ENCODE results near the gene CACNA1S.

CACNA1S gene

GRCh38 chr1:201104141-201104540, 8.1 kb downstream of the CACNA1S start:
- Histone ChIP-seq H3K4me3 (ENCODE audit: low read length) (no peak overlapping the region), H3K27ac (ENCODE audit: low read depth, low read length) (no peak overlapping the region), H3K27me3 (ENCODE audit: control insufficient read depth, low read length) (peaks cover 6% of the 10 kb centered on the region; the same call in 1 of the 2 replicates), H3K9me3 (ENCODE audit: control insufficient read depth, insufficient read depth, low read length) (no peaks in the 10 kb centered on the region), H3K4me1 (ENCODE audit: control insufficient read depth, low read length) (no peaks in the 10 kb centered on the region), H3K79me2 (ENCODE audit: control insufficient read depth, low read length) (no peaks in the 10 kb centered on the region), H3F3A (ENCODE audit: control insufficient read depth, insufficient read depth) (no peaks in the 10 kb centered on the region), H4K20me1 (ENCODE audit: control insufficient read depth, insufficient read depth, low read depth, low read length) (no peaks in the 10 kb centered on the region), H3K4me2 (ENCODE audit: low read length) (no peak overlapping the region), H3K36me3 (ENCODE audit: control insufficient read depth, low read length) (no peaks in the 10 kb centered on the region), H3K9me2 (replicated peaks; ENCODE audit: control insufficient read depth, low read length) (no peaks in the 10 kb centered on the region)
- TF ChIP-seq CTCF (IDR thresholded peaks at IDR 0.05; ENCODE audit: low read depth, low read length, poor library complexity, severe bottlenecking), result no peak
- TF ChIP-seq EZH2phosphoT487 (IDR thresholded peaks at IDR 0.05; ENCODE audit: borderline replicate concordance, low read length), result no peak

- Histone ChIP-seq H3K36me3 (ENCODE audit: control insufficient read depth, low read length) (no peaks in the 10 kb centered on the region), H3K27me3 (ENCODE audit: control insufficient read depth, low read length) (peaks cover 6% of the 10 kb centered on the region; the same call in 1 of the 2 replicates), H3K4me3 (ENCODE audit: low read length) (no peak overlapping the region), H3K4me1 (ENCODE audit: control insufficient read depth, low read length) (no peaks in the 10 kb centered on the region), H3K27ac (ENCODE audit: low read depth, low read length) (no peak overlapping the region), H3K9me3 (ENCODE audit: control insufficient read depth, insufficient read depth, low read length) (no peaks in the 10 kb centered on the region), H4K20me1 (ENCODE audit: control insufficient read depth, insufficient read depth, low read depth, low read length) (no peaks in the 10 kb centered on the region), H3F3A (ENCODE audit: control insufficient read depth, insufficient read depth) (no peaks in the 10 kb centered on the region), H3K79me2 (ENCODE audit: control insufficient read depth, low read length) (no peaks in the 10 kb centered on the region), H3K4me2 (ENCODE audit: low read length) (no peak overlapping the region), H3K9me2 (replicated peaks; ENCODE audit: control insufficient read depth, low read length) (no peaks in the 10 kb centered on the region)
- no peak for TF ChIP-seq EZH2phosphoT487 (IDR thresholded peaks at IDR 0.05; ENCODE audit: borderline replicate concordance, low read length)
Measured at GRCh38 chr1:201103666-201104065, 8.6 kb downstream of the CACNA1S start.

- H4K20me1 ChIP-seq (ENCODE audit: control insufficient read depth, insufficient read depth, low read depth, low read length), result no peaks in the 10 kb centered on the region
- H3K4me3 ChIP-seq (ENCODE audit: low read length), result no peak overlapping the region
- no peak overlapping the region for H3K27ac ChIP-seq (ENCODE audit: low read depth, low read length)
- H3K27me3 ChIP-seq (ENCODE audit: control insufficient read depth, low read length), result 0 out of 2 replicates have a peak, but pooled peaks cover 12% of the 10 kb centered on the region
- H3K9me3 ChIP-seq (ENCODE audit: control insufficient read depth, insufficient read depth, low read length), result no peaks in the 10 kb centered on the region
- no peaks in the 10 kb centered on the region for H3K79me2 ChIP-seq (ENCODE audit: control insufficient read depth, low read length)
- H3F3A ChIP-seq (ENCODE audit: control insufficient read depth, insufficient read depth), result no peaks in the 10 kb centered on the region
- TF ChIP-seq CTCF (IDR thresholded peaks at IDR 0.05; ENCODE audit: low read depth, low read length, poor library complexity, severe bottlenecking) (no peak), EZH2phosphoT487 (IDR thresholded peaks at IDR 0.05; ENCODE audit: borderline replicate concordance, low read length) (no peak)
- H3K4me2 ChIP-seq (ENCODE audit: low read length), result no peak overlapping the region
- no peaks in the 10 kb centered on the region for H3K9me2 ChIP-seq (replicated peaks; ENCODE audit: control insufficient read depth, low read length)
- no peaks in the 10 kb centered on the region for H3K36me3 ChIP-seq (ENCODE audit: control insufficient read depth, low read length)
- H3K4me1 ChIP-seq (ENCODE audit: control insufficient read depth, low read length), result no peaks in the 10 kb centered on the region
Measured at GRCh38 chr1:201100169-201100930, 11.9 kb downstream of the CACNA1S start.

GRCh38 chr1:201098992-201099677, 13.1 kb downstream of the CACNA1S start:
- Histone ChIP-seq H3K27me3 (ENCODE audit: control insufficient read depth, low read length) (0 out of 2 replicates have a peak, but pooled peaks cover 11% of the 10 kb centered on the region), H3K79me2 (ENCODE audit: control insufficient read depth, low read length) (no peaks in the 10 kb centered on the region), H3K9me2 (replicated peaks; ENCODE audit: control insufficient read depth, low read length) (no peaks in the 10 kb centered on the region), H3K36me3 (ENCODE audit: control insufficient read depth, low read length) (no peaks in the 10 kb centered on the region), H4K20me1 (ENCODE audit: control insufficient read depth, insufficient read depth, low read depth, low read length) (no peaks in the 10 kb centered on the region), H3K4me3 (ENCODE audit: low read length) (no peak overlapping the region), H3K27ac (ENCODE audit: low read depth, low read length) (no peak overlapping the region), H3K4me1 (ENCODE audit: control insufficient read depth, low read length) (no peaks in the 10 kb centered on the region), H3F3A (ENCODE audit: control insufficient read depth, insufficient read depth) (no peaks in the 10 kb centered on the region), H3K9me3 (ENCODE audit: control insufficient read depth, insufficient read depth, low read length) (no peaks in the 10 kb centered on the region), H3K4me2 (ENCODE audit: low read length) (no peak overlapping the region)
- TF ChIP-seq CTCF (IDR thresholded peaks at IDR 0.05; ENCODE audit: low read depth, low read length, poor library complexity, severe bottlenecking), result no peak
- TF ChIP-seq EZH2phosphoT487 (IDR thresholded peaks at IDR 0.05; ENCODE audit: borderline replicate concordance, low read length), result no peak
